Measurements from ENCODE around the gene ZNF605. TPM values are rescaled to one million over a fixed set of nuclear protein-coding genes. Genes with fewer than 3 reads are reported as not detected.

Gene ZNF605
- total RNA-seq, 3 donors from 2014 or later = 3.9 to 5.0 (median 4.9) TPM

Other genes starting within 250 kb of the ZNF605 start
- gene PGAM5, start 245.5 kb downstream of the ZNF605 start, total RNA-seq = 100 to 1,000 TPM; 128 to 170 (median 147) TPM
- gene ANKLE2, start 194.5 kb downstream of the ZNF605 start, total RNA-seq = 100 to 1,000 TPM in 2 of 3 donors, 10 to 100 TPM in 1; 96.7 to 112 (median 111) TPM
- 10 to 100 TPM; 74.6 to 86.9 (median 75.9) TPM for gene GOLGA3, start 127.4 kb downstream of the ZNF605 start, total RNA-seq
- gene CHFR, start 68.7 kb downstream of the ZNF605 start, total RNA-seq = 10 to 100 TPM; 52.3 to 54.4 (median 53.5) TPM
- 10 to 100 TPM; 19.4 to 30.2 (median 24.0) TPM for gene ZNF26, start 30.1 kb upstream of the ZNF605 start, total RNA-seq
- gene ZNF84, start 81.2 kb upstream of the ZNF605 start, total RNA-seq = 10 to 100 TPM; 11.5 to 15.6 (median 12.5) TPM
- gene ZNF140, start 124.6 kb upstream of the ZNF605 start, total RNA-seq = 10 to 100 TPM; 10.4 to 15.0 (median 13.4) TPM
- gene ZNF891, start 174.0 kb upstream of the ZNF605 start, total RNA-seq = 1 to 10 TPM; 1.4 to 1.6 (median 1.6) TPM
- 1 to 10 TPM; 2.4 to 3.5 (median 2.6) TPM for gene ZNF10, start 174.3 kb upstream of the ZNF605 start, total RNA-seq
- gene ZNF268, start 225.2 kb upstream of the ZNF605 start, total RNA-seq = 10 to 100 TPM; 17.7 to 19.8 (median 18.0) TPM